ENCODE results near the gene MTRF1L.

MTRF1L gene, protein sequence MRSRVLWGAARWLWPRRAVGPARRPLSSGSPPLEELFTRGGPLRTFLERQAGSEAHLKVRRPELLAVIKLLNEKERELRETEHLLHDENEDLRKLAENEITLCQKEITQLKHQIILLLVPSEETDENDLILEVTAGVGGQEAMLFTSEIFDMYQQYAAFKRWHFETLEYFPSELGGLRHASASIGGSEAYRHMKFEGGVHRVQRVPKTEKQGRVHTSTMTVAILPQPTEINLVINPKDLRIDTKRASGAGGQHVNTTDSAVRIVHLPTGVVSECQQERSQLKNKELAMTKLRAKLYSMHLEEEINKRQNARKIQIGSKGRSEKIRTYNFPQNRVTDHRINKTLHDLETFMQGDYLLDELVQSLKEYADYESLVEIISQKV

DNA sequence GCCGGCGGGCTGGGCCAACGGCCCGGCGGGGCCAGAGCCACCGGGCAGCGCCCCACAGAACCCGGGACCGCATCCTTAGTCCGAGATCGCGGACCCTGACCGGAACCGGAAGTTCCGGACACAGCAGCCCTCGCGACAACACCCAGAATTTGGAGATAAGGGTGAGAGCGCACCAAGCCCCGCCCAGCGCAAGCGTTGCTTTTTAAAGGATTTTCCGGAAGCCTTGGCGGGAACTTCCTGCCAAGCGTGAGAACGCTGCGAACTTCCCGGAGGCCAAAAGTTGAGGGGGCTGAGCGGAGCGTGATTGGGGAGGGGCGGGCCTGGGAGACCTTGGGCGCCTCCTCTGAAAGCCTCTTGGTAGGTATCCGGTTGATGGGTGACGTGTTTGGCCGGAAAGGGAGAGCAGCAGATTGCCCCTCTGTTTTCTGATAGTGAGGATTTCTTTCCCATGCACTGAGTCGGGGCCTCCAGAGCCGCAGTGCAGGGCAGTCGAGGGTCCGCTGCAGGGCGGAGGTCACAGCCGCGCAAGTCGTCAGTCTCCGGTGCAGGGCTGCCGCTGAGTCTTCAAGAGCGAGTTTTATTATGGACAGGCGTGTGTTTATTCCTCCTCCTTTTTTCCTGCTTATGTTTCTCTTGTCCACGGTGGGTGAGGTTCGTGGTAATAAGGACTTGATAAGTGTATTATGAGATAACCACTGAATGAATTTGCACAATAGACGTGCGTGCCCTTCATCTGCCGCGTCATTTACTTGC, at the start of gene MTRF1L:
MTRF1L (minus strand) TSS at position 97 of the 753 bp plus-strand sequence; CDS start at position 73, 24 bp downstream.
- DNase-seq (ENCODE audit: low spot score), result peak; percentile 95

DNA sequence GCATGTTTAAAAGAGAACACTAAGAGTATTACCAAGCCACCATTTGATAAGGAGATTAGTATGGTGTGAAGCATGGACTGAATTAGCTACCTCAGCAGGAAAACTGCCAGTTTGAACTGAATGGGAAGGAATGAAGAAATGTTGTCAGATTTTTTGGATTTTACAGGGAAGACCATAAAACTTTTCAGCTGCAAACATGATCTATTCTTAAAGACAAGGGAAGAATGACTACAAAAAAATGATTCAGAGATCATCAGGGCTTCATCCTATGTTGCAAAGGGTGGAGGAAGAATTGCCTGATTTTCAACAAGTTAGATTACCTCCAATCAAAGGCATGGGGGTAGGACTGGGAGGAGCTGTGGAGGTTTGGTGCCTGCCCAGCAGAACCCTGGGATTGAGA, 49.3 kb upstream of the MTRF1L start:
- no peak for DNase-seq (ENCODE audit: low spot score)

DNA sequence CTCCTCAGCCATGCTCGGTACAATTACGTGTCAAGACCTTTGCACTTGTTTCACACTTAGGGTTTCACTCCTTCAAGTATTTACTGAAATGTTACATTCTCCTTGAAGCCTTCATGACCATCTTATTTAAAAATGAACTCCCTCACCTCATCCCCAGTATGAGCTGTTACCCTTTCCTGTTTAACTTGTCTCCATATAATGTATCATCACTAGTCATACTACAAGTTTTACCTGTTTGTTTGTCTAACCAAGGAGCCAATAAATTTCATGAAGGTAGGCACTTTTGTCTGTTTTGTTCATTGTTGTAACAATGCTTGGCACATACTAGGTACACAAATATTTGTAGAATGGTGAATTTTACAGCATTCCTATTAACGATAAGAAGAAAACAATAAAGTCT, 46.1 kb upstream of the MTRF1L start:
- no peak for DNase-seq (ENCODE audit: low spot score)

DNA sequence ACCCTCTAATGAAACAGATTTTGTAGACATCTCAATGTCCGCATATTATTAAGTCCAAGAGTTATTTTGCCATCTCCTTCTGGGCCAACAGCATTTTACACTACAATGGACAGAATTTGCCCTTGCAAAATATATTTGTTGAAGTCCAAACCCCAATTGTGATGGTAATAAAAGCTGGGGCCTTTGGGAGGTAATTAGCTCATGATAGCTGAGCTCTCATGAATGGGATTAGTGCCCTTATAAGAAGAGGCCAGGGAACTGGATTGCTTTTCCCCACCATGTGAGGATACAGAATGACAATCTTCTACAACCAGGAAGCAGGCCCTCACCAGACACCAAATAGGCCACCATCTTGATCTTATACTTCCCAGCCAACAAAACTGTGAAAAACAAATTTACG, 44.9 kb upstream of the MTRF1L start:
- no peak for DNase-seq (ENCODE audit: low spot score)

DNA sequence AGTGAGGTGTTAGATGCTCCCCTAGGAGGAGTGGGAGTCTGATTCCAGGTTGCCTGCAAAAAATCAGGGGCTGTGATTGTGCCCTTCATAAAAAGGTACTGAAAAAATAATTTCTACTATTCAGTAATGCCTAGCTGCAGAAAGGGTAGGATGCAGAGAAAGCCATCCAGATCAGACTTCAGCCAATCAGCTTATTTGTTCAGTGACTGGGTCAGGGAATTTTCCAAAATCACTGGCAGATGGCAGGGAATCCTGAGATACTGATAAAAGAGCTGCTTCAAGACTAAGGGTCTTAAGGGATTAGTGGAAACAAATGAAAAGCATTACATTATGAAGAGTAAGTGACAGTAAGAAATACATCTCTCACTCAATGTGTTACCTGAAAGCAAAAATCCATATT, 42.8 kb upstream of the MTRF1L start:
- DNase-seq (ENCODE audit: low spot score), result no peak

DNA sequence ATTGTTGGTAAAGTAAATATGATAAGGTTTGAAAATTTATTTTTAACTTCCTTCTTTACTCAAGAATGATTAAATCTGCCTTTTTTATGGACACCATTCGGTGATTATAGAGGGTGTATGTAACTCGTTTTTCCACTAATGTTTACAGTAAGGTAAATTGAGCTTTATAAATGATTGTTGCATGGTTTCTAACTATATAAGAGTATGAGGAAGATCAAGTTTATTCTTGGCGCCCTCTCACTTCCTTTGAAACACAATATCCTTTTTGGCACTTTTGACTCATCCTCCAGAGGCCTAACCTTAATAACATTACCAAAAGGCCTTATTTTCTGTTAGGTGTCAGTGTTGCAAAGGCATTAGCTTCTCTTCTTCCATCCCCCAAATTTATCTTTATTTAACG, 41.8 kb upstream of the MTRF1L start:
- no peak for DNase-seq (ENCODE audit: low spot score)

DNA sequence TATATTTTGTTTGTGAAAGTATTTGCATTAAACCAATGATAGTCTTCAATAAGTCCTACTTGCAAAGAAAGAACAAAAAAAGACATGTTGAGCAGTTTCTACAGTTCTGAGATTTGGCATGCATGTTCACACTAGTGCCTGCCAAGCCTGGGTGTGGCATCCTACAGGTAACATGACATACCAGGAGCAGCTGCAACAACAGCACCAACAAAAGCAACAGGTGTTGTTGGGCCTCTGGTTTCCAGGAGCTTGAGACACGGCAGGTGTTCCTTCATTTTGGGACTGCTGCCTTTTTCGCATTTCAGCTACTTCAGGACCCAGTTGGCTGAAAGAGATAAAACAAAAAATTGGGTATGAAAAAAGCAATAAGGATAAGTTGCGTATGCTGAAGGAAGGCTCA, 41.2 kb upstream of the MTRF1L start:
- no peak for DNase-seq (ENCODE audit: low spot score)

DNA sequence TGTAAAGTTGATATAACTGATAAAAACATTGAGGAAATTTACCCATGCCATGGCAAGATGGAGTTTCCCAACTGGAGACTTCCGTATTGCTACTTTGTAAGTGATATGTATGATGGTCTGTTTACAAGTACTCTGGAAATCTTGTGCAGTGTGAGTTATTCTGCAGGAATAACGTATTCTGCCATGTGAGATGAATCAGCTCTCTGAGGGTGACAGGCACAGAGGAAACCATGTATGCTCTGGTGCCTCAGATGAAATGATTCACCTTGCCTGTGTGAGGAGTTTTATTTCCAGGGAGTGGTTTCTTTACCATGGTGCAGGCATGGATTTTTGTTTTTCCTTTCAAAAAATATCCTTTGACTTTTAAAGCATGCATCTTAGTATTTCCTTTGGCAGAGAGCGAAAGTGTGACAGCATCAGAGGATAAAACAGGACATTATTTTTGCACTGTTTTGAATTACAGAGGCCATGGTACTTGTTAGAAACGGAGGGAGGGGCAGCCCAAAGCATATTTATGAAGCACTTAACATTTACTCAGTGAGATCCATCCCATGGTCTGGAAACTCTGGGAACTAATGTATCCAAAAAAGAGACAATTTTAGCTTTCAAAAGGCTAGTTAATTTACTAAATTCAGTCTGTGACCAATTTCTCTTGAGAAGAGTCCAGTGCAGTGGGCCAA, 36.0 kb upstream of the MTRF1L start:
- no peak for DNase-seq (ENCODE audit: low spot score)

DNA sequence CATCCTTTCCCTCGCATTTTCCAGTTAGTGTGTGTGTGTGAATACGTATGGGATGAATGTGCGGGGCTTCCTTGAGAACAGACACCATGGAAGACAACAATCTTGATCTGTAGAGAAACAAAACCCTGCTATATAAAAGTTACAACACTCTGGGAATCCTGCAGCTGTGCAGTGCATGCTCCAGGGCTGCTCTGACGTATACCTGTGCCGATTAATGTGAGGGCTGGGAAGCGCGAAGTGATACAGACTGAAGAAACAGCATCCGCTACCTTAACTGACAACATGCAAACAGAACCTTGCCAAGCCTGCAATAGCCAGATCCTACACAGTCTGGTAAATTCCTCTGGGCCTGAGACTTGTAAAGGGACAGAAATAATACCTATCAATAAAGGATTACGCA, 31.6 kb upstream of the MTRF1L start:
- DNase-seq (ENCODE audit: low spot score), result no peak

DNA sequence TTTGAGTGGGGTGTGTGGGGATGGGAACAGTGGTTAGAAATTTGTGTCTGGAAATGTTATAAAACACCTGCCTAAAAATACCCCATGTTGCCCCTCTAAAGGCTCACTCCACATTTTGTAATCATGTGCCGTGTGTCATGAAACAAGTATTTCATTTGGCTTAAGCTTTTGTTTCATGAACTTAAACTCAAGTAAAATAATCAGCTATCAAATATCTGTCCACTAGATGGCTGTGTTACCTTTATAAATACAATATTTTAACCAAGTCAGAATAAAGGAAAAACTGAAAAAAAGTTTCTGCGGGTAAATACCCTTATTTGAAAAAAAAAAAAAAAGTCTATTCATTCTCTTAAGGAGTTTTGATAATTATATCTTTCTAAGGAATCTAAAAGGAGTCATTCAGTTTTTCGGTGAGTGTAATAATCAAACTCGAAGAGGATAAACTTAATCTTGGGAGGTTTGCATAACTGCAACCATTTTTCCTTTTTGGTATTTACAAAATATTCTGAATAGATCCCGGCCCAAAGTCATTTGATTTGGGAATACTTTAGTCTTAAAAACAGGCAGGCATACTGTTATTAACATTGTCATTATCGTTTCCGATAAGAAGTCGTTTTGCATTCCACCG, 29.9 kb upstream of the MTRF1L start:
- DNase-seq (ENCODE audit: low spot score), result no peak

DNA sequence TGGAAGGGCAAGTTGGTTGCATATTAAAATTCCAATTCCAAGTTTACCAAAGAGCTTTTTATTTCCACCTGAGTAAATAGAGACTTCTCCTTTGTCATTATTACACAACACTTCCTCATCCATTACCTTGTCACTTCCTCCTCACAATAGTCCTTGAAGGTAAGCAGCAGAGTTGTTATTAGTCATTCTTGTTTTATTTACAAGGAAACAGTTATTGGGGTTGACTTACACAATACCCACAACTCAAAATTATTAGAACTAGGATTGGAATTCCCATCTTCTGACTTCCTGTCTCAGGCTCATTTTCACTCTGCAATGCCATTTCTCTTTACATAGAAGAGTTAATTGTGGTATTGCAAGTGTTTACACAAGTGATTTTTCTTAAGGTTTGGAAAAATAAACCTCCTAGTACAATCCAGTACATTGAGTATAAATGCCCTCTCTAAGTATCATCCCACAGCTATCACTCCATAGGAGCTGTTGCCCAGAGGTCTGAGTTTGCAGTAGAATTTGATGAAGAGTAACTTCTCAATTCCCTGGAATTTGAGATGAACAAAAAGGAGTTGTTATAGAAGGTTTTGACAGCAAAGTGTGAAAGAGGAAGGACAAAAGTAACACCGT, 28.9 kb upstream of the MTRF1L start:
- DNase-seq (ENCODE audit: low spot score), result no peak

DNA sequence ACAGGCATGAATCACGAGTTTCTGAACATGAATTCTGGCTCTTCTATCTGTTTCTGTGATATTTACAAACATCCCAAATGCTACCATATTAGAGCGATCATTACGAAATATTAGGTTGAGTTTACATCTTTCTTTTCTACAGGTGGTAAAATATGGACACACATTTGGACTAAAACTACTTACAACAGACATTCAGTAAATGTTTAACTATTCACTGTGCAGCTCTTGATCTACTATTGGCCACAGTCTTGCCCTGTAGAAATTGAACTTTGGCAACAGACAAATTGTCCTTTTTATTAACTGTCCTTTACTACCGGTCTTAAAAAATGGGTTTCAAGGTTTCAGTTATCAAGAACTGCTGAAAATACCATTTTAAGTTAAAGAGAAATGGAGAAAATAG, 26.5 kb upstream of the MTRF1L start:
- no peak for DNase-seq (ENCODE audit: low spot score)

DNA sequence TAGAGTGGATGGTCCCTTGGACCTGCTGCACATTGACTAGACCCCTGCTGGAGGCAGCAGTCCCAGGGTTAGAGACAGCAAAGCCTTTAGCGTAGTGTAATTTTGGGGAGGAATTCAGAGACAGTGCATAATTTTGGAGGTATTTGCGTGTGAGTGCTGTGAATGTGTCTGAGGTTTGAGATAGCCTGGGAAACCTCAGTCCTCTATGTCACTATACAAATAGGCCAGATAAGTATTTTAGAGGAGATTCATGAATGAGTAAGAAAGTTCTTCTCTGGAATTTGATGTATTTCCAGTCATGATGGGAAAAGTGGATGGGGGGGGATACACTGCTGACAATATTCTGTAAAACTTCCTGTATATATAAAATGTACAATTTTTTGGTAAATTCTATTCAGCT, 25.8 kb upstream of the MTRF1L start:
- no peak for DNase-seq (ENCODE audit: low spot score)

DNA sequence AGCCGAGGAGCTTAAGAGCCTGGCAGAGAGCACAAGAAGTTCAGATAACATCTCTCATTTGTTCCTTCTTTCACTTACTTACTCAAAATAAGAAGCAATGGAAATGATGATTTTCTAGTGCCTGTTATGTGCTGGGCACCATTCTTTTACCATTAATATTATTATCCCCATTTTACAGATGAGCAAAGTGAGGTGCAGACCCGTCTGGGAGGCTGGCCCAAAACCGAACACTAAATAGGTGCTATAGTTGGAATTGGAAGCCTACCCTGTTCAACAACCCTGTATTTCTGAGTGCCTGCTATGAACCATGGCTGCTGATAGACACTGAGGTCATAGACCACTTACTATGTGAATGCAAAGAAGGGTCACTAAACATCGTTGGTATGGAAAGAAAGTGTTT, 25.0 kb upstream of the MTRF1L start:
- no peak for DNase-seq (ENCODE audit: low spot score)

DNA sequence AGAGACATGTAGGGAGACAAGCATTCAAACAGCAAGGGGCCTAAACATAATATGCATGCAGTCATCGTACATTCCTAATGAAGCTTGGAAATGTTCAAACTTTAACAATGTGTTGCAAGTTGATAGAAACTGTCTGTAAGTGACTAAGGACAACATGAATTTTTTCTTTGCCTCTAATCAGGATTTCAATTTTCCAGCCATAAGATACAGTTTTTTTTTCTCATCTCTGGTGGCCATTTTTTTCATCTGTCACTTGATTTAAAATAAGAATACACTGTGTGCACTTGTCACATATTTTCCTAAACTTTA, 22.2 kb upstream of the MTRF1L start:
- DNase-seq (ENCODE audit: low spot score), result no peak

DNA sequence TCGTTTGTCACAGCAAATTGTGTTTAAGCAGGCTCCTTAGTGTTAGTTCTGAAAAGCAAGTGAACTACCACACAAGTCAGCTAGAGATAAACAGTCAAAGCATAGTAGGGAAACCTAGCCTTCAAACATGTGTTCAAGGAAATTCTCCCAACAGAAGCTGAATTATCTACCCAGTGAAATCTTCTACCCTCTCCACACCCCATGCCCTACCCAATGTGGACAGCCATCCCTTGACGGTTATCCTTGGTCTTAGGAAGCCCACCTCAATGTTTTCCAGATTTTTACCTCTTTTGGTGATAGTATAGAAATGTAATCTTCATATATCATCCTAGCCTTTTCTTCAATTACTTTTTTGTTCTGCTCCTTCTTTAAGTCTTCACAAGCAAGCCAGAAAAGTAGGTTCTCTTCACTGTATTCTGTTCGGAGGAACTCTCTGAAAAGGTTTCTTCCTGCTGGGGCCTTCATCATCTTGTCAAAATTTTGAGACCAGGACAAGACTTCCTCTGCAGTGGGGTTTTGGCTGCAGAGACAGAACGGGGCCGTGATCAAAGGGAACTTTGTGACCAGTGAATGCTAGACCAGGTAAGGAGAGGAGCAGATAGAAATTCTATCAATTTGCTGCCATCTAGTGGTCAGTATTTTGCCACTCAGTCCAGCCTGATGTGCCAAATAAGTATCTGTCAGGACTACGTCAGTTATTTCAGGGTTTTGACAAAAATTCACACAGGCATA, 21.6 kb upstream of the MTRF1L start:
- peak; percentile 47 for DNase-seq (ENCODE audit: low spot score)

DNA sequence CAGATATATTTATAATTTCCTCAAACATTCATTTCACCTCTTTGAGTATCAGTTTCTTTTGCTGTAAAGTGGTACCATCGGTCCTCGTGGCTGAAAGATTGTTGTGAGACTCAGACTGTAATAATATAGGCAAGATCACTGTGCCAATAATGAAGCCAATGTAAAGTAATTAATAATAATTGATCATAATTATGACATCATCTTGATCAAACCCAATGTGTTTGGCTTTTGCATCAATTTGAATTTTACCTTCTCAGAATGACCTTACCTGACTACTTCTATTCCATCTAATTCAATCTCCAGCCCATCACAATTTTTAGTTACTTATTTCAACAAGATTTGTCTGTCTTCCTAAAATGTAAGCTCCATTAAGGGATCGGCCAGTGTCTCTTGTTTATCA, 15.8 kb upstream of the MTRF1L start:
- DNase-seq (ENCODE audit: low spot score), result no peak

DNA sequence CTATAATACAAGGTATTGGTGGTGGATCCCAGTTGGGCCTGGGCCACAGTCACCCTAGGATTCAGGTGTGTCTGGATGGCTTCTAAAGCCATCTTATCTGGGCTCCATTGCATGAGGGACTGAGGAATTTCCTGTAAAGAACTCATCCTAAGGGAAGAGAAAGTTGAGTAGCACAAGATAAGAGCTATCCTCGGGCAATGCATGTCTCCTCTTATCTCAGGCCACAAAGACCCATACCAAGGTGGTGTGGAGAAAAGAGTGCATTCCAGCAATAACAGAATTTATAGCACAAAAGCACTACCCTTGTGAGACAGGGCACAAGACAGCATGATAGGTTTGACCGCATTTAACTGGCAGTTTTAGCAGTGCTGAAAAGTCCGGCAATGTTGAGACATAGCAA, 14.3 kb upstream of the MTRF1L start:
- no peak for DNase-seq (ENCODE audit: low spot score)

DNA sequence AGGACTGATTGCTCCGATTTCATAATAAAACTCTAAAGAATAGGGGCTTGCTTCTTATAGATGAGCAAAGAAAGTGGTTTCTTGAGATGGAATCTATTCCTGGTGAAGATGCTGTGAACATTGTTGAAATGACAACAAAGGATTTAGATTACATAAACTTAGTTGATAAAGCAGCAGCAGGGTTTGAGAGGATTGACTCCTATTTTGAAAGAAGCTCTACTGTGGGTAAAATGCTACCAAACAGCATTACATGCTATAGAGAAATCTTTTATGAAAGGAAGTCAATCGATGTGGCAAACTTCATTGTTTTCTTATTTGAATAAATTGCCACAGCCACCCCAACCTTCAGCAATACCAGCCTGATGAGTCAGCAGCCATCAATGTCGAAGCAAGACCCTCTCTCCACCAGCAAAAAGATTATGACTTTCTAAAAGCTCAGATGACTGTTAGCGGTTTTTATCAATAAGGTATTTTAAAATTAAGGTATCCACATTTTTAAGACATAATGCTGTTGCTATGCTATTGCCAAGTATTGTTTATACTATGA, 12.7 kb upstream of the MTRF1L start:
- DNase-seq (ENCODE audit: low spot score), result no peak

DNA sequence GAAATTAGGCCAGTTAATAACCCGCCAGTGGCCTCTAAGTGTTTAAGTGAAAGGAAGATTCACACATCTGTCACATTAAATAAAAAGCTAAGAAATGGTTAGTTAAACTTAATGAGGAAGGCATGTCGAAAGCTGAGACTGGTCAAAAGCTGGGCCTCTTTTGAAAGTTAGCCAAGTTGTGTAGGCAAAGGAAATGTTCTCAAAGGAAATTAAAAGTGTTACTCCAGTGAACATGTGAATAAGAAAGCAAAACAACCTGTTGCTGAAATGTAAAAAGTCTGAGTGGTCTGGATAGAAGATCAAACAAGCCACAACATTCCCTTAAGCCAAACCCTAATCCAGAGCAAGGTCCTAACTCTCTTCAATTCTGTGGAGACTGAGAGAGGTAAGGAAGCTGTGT, 10.9 kb upstream of the MTRF1L start:
- no peak for DNase-seq (ENCODE audit: low spot score)

DNA sequence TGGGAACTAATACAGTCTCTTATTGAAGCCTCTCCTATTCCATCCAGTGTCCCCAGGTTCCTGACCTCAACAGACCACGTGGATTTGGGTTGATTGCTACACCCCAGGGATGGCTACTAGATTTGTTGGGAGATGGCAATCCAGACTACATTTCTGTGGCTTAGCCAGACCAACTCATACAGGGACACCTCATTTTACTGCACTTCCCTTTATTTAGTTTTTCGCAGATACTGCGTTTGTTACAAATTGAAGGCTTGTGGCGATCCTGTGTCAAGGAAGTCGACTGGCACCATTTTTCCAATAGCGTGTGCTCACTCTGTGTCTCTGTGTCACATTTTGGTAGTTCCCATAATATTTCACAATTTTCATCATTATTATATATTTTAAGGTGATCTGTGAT, 10.3 kb upstream of the MTRF1L start:
- no peak for DNase-seq (ENCODE audit: low spot score)

DNA sequence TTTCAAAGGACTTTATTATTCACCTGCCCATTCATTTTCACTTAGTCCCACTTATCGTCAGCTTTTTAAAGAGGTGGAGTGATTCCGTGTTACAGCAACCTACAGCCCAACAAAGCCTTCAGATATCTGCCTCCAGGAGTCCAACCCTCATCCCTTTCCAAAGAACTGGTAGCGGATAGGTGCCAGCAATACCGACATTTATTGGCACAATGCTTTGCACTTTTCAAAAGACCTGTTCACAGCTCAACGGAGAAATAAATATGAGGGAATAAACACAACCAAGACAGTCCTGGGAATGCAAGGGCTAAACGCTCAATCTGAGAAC, 819 bp upstream of the MTRF1L start:
- DNase-seq (ENCODE audit: low spot score), result peak; percentile 45
